ENCODE results near the gene ATF6B. TPM values are rescaled to one million over a fixed set of nuclear protein-coding genes. Genes with fewer than 3 reads are reported as not detected.

ATF6B gene
- total and polyA plus RNA-seq, 2 of the 13 experiments (the other 11 are each of a cell fraction or from before 2014, with no cell fraction given): 18.1 to 44.0 TPM

GRCh38 chr6:32087574-32088486 lies 40.2 kb downstream of the ATF6B start (continued):
- TF ChIP-seq ZBTB2 (CRISPR knock-in tag; IDR thresholded peaks at IDR 0.05; ENCODE audit: low read depth): no peak
- TF ChIP-seq RNF219 (CRISPR knock-in tag; IDR thresholded peaks at IDR 0.05): no peak
- no peak for TF ChIP-seq NCOR1 (IDR thresholded peaks at IDR 0.05; ENCODE audit: borderline replicate concordance, low read length)
- TF ChIP-seq KAT2B (IDR thresholded peaks at IDR 0.05; ENCODE audit: borderline replicate concordance, low read depth, low read length): no peak
- TF ChIP-seq ZFP37 (CRISPR knock-in tag; IDR thresholded peaks at IDR 0.05; ENCODE audit: borderline replicate concordance): no peak
- TF ChIP-seq ZNF614 (CRISPR knock-in tag; IDR thresholded peaks at IDR 0.05; ENCODE audit: borderline replicate concordance): 0 out of 2 replicates have a peak, but pooled peaks have one; percentile 64
- no peak for TF ChIP-seq ZNF737 (CRISPR knock-in tag; IDR thresholded peaks at IDR 0.05; ENCODE audit: borderline replicate concordance)
- no peak for TF ChIP-seq ZNF747 (CRISPR knock-in tag; IDR thresholded peaks at IDR 0.05; ENCODE audit: borderline replicate concordance)
- TF ChIP-seq, protein P1, sequence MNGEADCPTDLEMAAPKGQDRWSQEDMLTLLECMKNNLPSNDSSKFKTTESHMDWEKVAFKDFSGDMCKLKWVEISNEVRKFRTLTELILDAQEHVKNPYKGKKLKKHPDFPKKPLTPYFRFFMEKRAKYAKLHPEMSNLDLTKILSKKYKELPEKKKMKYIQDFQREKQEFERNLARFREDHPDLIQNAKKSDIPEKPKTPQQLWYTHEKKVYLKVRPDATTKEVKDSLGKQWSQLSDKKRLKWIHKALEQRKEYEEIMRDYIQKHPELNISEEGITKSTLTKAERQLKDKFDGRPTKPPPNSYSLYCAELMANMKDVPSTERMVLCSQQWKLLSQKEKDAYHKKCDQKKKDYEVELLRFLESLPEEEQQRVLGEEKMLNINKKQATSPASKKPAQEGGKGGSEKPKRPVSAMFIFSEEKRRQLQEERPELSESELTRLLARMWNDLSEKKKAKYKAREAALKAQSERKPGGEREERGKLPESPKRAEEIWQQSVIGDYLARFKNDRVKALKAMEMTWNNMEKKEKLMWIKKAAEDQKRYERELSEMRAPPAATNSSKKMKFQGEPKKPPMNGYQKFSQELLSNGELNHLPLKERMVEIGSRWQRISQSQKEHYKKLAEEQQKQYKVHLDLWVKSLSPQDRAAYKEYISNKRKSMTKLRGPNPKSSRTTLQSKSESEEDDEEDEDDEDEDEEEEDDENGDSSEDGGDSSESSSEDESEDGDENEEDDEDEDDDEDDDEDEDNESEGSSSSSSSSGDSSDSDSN (CRISPR knock-in tag; IDR thresholded peaks at IDR 0.05): peak; percentile 51
- no peak for TF ChIP-seq ZNF274 (CRISPR knock-in tag; IDR thresholded peaks at IDR 0.05)
- TF ChIP-seq ZFX (CRISPR knock-in tag; IDR thresholded peaks at IDR 0.05; ENCODE audit: low read depth): peak; percentile 81
- TF ChIP-seq POLR2G (IDR thresholded peaks at IDR 0.05; ENCODE audit: low read depth, low read length): no peak
- no peak for TF ChIP-seq ZNF10 (CRISPR knock-in tag; IDR thresholded peaks at IDR 0.05; ENCODE audit: borderline replicate concordance, low read depth)
- TF ChIP-seq ELF3 (CRISPR knock-in tag; IDR thresholded peaks at IDR 0.05): peak; percentile 68
- TF ChIP-seq ZFP36 (IDR thresholded peaks at IDR 0.05; ENCODE audit: borderline replicate concordance, low read depth, low read length, partially characterized antibody): no peak
- no peak for TF ChIP-seq ZNF207 (IDR thresholded peaks at IDR 0.05; ENCODE audit: borderline replicate concordance)
- TF ChIP-seq, protein P2, sequence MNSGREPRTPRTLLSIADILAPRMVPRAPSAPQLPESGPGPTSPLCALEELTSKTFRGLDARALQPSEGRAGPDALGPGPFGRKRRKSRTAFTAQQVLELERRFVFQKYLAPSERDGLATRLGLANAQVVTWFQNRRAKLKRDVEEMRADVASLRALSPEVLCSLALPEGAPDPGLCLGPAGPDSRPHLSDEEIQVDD (CRISPR knock-in tag; IDR thresholded peaks at IDR 0.05; ENCODE audit: borderline replicate concordance): no peak
- TF ChIP-seq ZNF138 (CRISPR knock-in tag; IDR thresholded peaks at IDR 0.05; ENCODE audit: low read depth): no peak
- TF ChIP-seq ZSCAN20 (CRISPR knock-in tag; IDR thresholded peaks at IDR 0.05; ENCODE audit: borderline replicate concordance): peak; percentile 70; the same call in 1 of the 2 replicates
- TF ChIP-seq SNRNP70 (IDR thresholded peaks at IDR 0.05; ENCODE audit: low read depth, low read length): no peak
- no peak for TF ChIP-seq FOXJ3 (CRISPR knock-in tag; IDR thresholded peaks at IDR 0.05; ENCODE audit: borderline replicate concordance)
- TF ChIP-seq ZNF331 (CRISPR knock-in tag; IDR thresholded peaks at IDR 0.05): peak; percentile 98
- no peak for TF ChIP-seq TOPORS (CRISPR knock-in tag; IDR thresholded peaks at IDR 0.05)

Measured in HepG2 (cell line).